ENCODE results near the gene OR10AD1. TPM values are rescaled to one million over a fixed set of nuclear protein-coding genes. Genes with fewer than 3 reads are reported as not detected.
A peak's percentile ranks its signal among the peaks of the same experiment; 100 is the strongest.

The OR10AD1 gene
- total and polyA plus RNA-seq, 9 of the 15 experiments (the other 6 are each of a cell fraction or from before 2014, with no cell fraction given), result not detected

GRCh38 chr12:48198672-48198971 lies 4.5 kb downstream of the OR10AD1 start (continued):
- TF ChIP-seq PHF8 (IDR thresholded peaks at IDR 0.05; ENCODE audit: borderline replicate concordance, low read length) (peak; percentile 54), SETDB1 (IDR thresholded peaks at IDR 0.05; ENCODE audit: low read length) (no peak), NFRKB (IDR thresholded peaks at IDR 0.05; ENCODE audit: low read depth) (peak; percentile 83; the same call in 1 of the 2 replicates), RBBP5 (IDR thresholded peaks at IDR 0.05; ENCODE audit: borderline replicate concordance, insufficient read depth, low read length, poor library complexity, severe bottlenecking) (peak; percentile 68), SUPT5H (IDR thresholded peaks at IDR 0.05) (no peak)

GRCh38 chr12:48197971-48198671 lies 5.0 kb downstream of the OR10AD1 start:
- DNase-seq (ENCODE audit: extremely low read depth in 1 of 4, low spot score in 3 of 4), result peak; percentile 96 to 98 (median 96)
- peaks cover 4 to 9% of the 10 kb centered on the region in 2 experiments; a peak in 3 of 5 replicates for H3K4me1 ChIP-seq (replicated peaks in 1 of 2; ENCODE audit: control insufficient read depth in 2 of 2, insufficient read depth in 2 of 2, low read length in 2 of 2)
- peak overlapping the region; percentile 99 for H3K4me2 ChIP-seq (ENCODE audit: insufficient read depth, low read length)
- peaks cover 22% of the 10 kb centered on the region for H3K79me2 ChIP-seq (ENCODE audit: control insufficient read depth, insufficient read depth, low read length)
- CTCF ChIA-PET (ENCODE audit: low intra/inter-chr PET ratio), result interaction anchor here (0.5 to 1.0 kb wide), 3 partner anchors 9 to 140 kb away, joined by 3 to 5 read pairs (median 5); no protein-coding TSS in a partner anchor
- ATAC-seq, result peak; percentile 99
- H3K36me3 ChIP-seq (ENCODE audit: control insufficient read depth, insufficient read depth, low read length), result no peaks in the 10 kb centered on the region; the same call in 2 of the 3 replicates
- WGBS (ENCODE audit: insufficient coverage, low coverage, missing lambda C conversion rate), result under 1% methylated on average over 38 of the region's 39 CpGs
- no peaks in the 10 kb centered on the region for H3K9me1 ChIP-seq (ENCODE audit: control insufficient read depth, insufficient read depth, low read length)
- peak overlapping the region; percentile 98 to 100 for H3K9ac ChIP-seq (ENCODE audit: insufficient read depth in 1 of 2, low read depth in 2 of 2, low read length in 2 of 2)
- H3K9me3 ChIP-seq (replicated peaks; ENCODE audit: control insufficient read depth, insufficient read depth, low read depth, low read length), result no peaks in the 10 kb centered on the region
- intact Hi-C loops (cut with micrococcal nuclease), result loop anchor here (1.0 to 2.0 kb wide), 2 partner anchors 153 to 256 kb away; partner anchors contain the start of gene ZNF641
- no TSS peak for BruUV-seq (replicated peaks)
- H3K4me3 ChIP-seq, result peak overlapping the region; percentile 73
- peak overlapping the region; percentile 93 for H2AFZ ChIP-seq (ENCODE audit: low read depth, low read length)
- H3K27ac ChIP-seq (ENCODE audit: extremely low read depth, low read depth, low read length), result peak overlapping the region; percentile 100
- no peaks in the 10 kb centered on the region for H4K20me1 ChIP-seq (replicated peaks; ENCODE audit: control insufficient read depth, insufficient read depth, low read length)
- FAIRE-seq, result peak; percentile 96
- H3K27me3 ChIP-seq (ENCODE audit: control insufficient read depth in 2 of 2, insufficient read depth in 2 of 2, low read length in 2 of 2), result no peaks in the 10 kb centered on the region; a peak in 1 of 5 replicates
- POLR2A ChIA-PET, result interaction anchor here (0.6 to 1.9 kb wide), 11 partner anchors 8 to 431 kb away, joined by 3 to 7 read pairs (median 3); no protein-coding TSS in a partner anchor
- in situ Hi-C loops (cut with MboI), result no loop called here
- TF ChIP-seq CTBP1 (IDR thresholded peaks at IDR 0.05; ENCODE audit: borderline replicate concordance) (peak; percentile 83), MCM3 (IDR thresholded peaks at IDR 0.05) (no peak), TRIM24 (IDR thresholded peaks at IDR 0.05) (no peak), BMI1 (IDR thresholded peaks at IDR 0.05; ENCODE audit: low read length) (no peak), BRCA1 (IDR thresholded peaks at IDR 0.05) (no peak), BRCA1 (CRISPR knock-in tag; IDR thresholded peaks at IDR 0.05) (no peak), CEBPB (tag; IDR thresholded peaks at IDR 0.05) (no peak), ARID2 (IDR thresholded peaks at IDR 0.05) (0 out of 2 replicates have a peak, but pooled peaks have one; percentile 3), TCF3 (CRISPR knock-in tag; IDR thresholded peaks at IDR 0.05) (no peak; the same call in 1 of the 2 replicates), MCM2 (IDR thresholded peaks at IDR 0.05; ENCODE audit: low read depth) (no peak), THRA (IDR thresholded peaks at IDR 0.05) (no peak), HSF4 (CRISPR knock-in tag; IDR thresholded peaks at IDR 0.05; ENCODE audit: borderline replicate concordance) (no peak), KLF13 (tag; IDR thresholded peaks at IDR 0.05; ENCODE audit: borderline replicate concordance, low read depth) (no peak), SMAD1 (IDR thresholded peaks at IDR 0.05; ENCODE audit: low read depth, low read length, partially characterized antibody) (peak; percentile 31), GATAD2A (IDR thresholded peaks at IDR 0.05) (no peak), NR0B1 (IDR thresholded peaks at IDR 0.05; ENCODE audit: partially characterized antibody) (no peak)

All from K562 (cell line).